CD4-positive, alpha-beta memory T cell (primary cell): ENCODE data around the gene OGFOD3. TPM values are rescaled to one million over a fixed set of nuclear protein-coding genes. Genes with fewer than 3 reads are reported as not detected.

ENCODE experiments used
- CTCF ChIA-PET: fragments of 350-600 bp; sonication (Branson Sonifier 250); formaldehyde crosslinking; loops from one replicate; lab custom pipeline; 2021; ENCODE audit warnings: inconsistent platforms; ENCODE audit not compliant: partially characterized antibody; lab: Charles Lee
- POLR2A ChIA-PET: fragments of 350-600 bp; sonication (Branson Sonifier 250); formaldehyde crosslinking; loops from one replicate; lab custom pipeline; 2021; ENCODE audit not compliant: partially characterized antibody; lab: Charles Lee
- DNase-seq, 5 donors: peaks; one replicate each; pipeline versions ENCODE4 v3.0.0 to v3.0.0-alpha.2; 2020 to 2022; ENCODE audit warnings: mixed read lengths in 1 of 5
- H3K27ac ChIP-seq: one replicate; pipeline ENCODE4 v1.7.0; 2013; ENCODE audit warnings: low read depth, low read length
- H3K27me3 ChIP-seq: 2 replicates; pipeline ENCODE4 v1.7.0; 2013; ENCODE audit warnings: mild to moderate bottlenecking, low read length, moderate library complexity; ENCODE audit not compliant: insufficient read depth
- H3K36me3 ChIP-seq: 2 replicates; pipeline ENCODE4 v1.7.0; 2013; ENCODE audit warnings: mild to moderate bottlenecking, low read length, moderate library complexity; ENCODE audit not compliant: insufficient read depth
- H3K4me1 ChIP-seq: 2 replicates; pipeline ENCODE4 v1.7.0; 2013; ENCODE audit warnings: mild to moderate bottlenecking, low read length, moderate library complexity; ENCODE audit not compliant: insufficient read depth
- H3K4me3 ChIP-seq, 2 donors: one replicate each; pipeline ENCODE4 v1.7.0; 2013; ENCODE audit warnings: low read length in 2 of 2, mild to moderate bottlenecking in 1 of 2
- H3K9me3 ChIP-seq, 2 donors: one replicate each; pipeline ENCODE4 v1.7.0; 2013; ENCODE audit warnings: low read length in 2 of 2, control low read depth in 1 of 2; ENCODE audit not compliant: control insufficient read depth in 1 of 2
- H3K27ac Mint-ChIP-seq, 7 donors: one replicate each; pipeline ENCODE4 v1.8.0; 2020 to 2021; ENCODE audit warnings: mixed read lengths in 7 of 7, mild to moderate bottlenecking in 6 of 7, inconsistent platforms in 3 of 7, moderate library complexity in 3 of 7
- H3K27me3 Mint-ChIP-seq, 2 donors: one replicate each; pipeline ENCODE4 v1.8.0; 2020 to 2021; ENCODE audit warnings: mixed read lengths in 2 of 2
- H3K36me3 Mint-ChIP-seq, 2 donors: one replicate each; pipeline ENCODE4 v1.8.0; 2020 to 2021; ENCODE audit warnings: mixed read lengths in 2 of 2, inconsistent platforms in 1 of 2, mild to moderate bottlenecking in 1 of 2
- H3K4me1 Mint-ChIP-seq, 4 donors: one replicate each; pipeline ENCODE4 v1.8.0; 2020 to 2021; ENCODE audit warnings: mixed read lengths in 4 of 4, mild to moderate bottlenecking in 1 of 4
- H3K4me3 Mint-ChIP-seq, 8 donors: one replicate each; pipeline ENCODE4 v1.8.0; 2020 to 2021; ENCODE audit warnings: mixed read lengths in 8 of 8, mild to moderate bottlenecking in 7 of 8, moderate library complexity in 6 of 8, inconsistent platforms in 3 of 8
- H3K9me3 Mint-ChIP-seq, 8 donors: one replicate each; pipeline ENCODE4 v1.8.0; 2020 to 2021; ENCODE audit warnings: mixed read lengths in 8 of 8, mild to moderate bottlenecking in 5 of 8, inconsistent platforms in 3 of 8, moderate library complexity in 1 of 8
- intact Hi-C: fragments of 100-400 bp; cut with micrococcal nuclease; formaldehyde crosslinking; loops from one replicate; pipeline ENCODE4 v1.15.1; 2023
- polyA plus RNA-seq, 2 donors: library from polyadenylated mRNA; unstranded; fragments of 300-500 nt; fragmentation: Illumina TruSeq; gene quantifications; one replicate each; pipeline ENCODE4 v1.2.3, GENCODE V29; 2021
- total RNA-seq, 2 experiments: library from RNA; stranded (reverse); gene quantifications; one replicate each; pipeline ENCODE4 v1.2.3, GENCODE V29; 2021

OGFOD3 gene
- total and polyA plus RNA-seq, 4 experiments from 2014 or later, result 23.4 to 36.1 (median 29.5) TPM

GRCh38 chr17:82419540-82419939 is 1.2 kb upstream of the OGFOD3 start:
- DNase-seq, result peak in 2 of 5 donors; percentile 17
- no peaks in the 10 kb centered on the region for H3K27me3 ChIP-seq
- peaks cover 28% of the 10 kb centered on the region for H3K4me1 ChIP-seq
- intact Hi-C loops, result loop anchor here (2.0 to 10.0 kb wide), 4 partner anchors 77 to 385 kb away; partner anchors contain the start of genes DCXR, FASN and RAC3
- Mint-ChIP-seq H3K4me3 (peak overlapping the region; percentile 82 to 90 (median 85)), H3K36me3 (peaks cover 16 to 24% of the 10 kb centered on the region in 2 donors), H3K4me1 (peaks cover 20 to 34% (median 26%) of the 10 kb centered on the region in 4 donors), H3K27me3 (no peaks in the 10 kb centered on the region), H3K9me3 (no peaks in the 10 kb centered on the region), H3K27ac (peak overlapping the region; percentile 75 to 91 (median 84))
- peaks cover 4% of the 10 kb centered on the region for H3K36me3 ChIP-seq
- ChIA-PET CTCF (interaction anchor here (1.1 to 1.8 kb wide), 3 partner anchors 10 to 37 kb away, joined by 3 to 4 read pairs (median 4); no protein-coding TSS in a partner anchor), POLR2A (interaction anchor here (0.7 to 2.3 kb wide), 13 partner anchors 15 to 146 kb away, joined by 3 to 18 read pairs (median 4); partner anchors contain the start of genes CSNK1D, FOXK2 and NARF)
- H3K27ac ChIP-seq, result peak overlapping the region; percentile 66
- H3K9me3 ChIP-seq, result no peaks in the 10 kb centered on the region
- peak overlapping the region; percentile 47 to 55 for H3K4me3 ChIP-seq

GRCh38 chr17:82416771-82417170 is 1.6 kb downstream of the OGFOD3 start:
- Mint-ChIP-seq H3K27me3 (no peaks in the 10 kb centered on the region), H3K4me1 (peaks cover 20 to 44% (median 26%) of the 10 kb centered on the region in 4 donors), H3K9me3 (no peaks in the 10 kb centered on the region), H3K36me3 (peaks cover 13 to 19% of the 10 kb centered on the region in 2 donors), H3K27ac (no peak overlapping the region), H3K4me3 (no peak overlapping the region)
- intact Hi-C loops, result loop anchor here (10.0 kb wide), 2 partner anchors 212 to 382 kb away; partner anchors contain the start of genes DCXR and RAC3
- Histone ChIP-seq H3K36me3 (peaks cover 4% of the 10 kb centered on the region), H3K27ac (no peak overlapping the region), H3K27me3 (no peaks in the 10 kb centered on the region), H3K4me1 (peaks cover 32% of the 10 kb centered on the region), H3K4me3 (no peak overlapping the region), H3K9me3 (no peaks in the 10 kb centered on the region)
- ChIA-PET CTCF (interaction anchor here (1.4 to 6.4 kb wide), 4 partner anchors 65 to 181 kb away, joined by 3 to 52 read pairs (median 4); no protein-coding TSS in a partner anchor), POLR2A (interaction anchor here (1.0 to 1.8 kb wide), 4 partner anchors 16 to 102 kb away, joined by 3 to 11 read pairs (median 4); partner anchors contain the start of gene NARF)
- DNase-seq, result no peak

- DNase-seq, result no peak
Observed at GRCh38 chr17:82416264-82416663, 2.1 kb downstream of the OGFOD3 start.

GRCh38 chr17:82415786-82416185 is 2.6 kb downstream of the OGFOD3 start:
- H3K4me3 ChIP-seq, result no peak overlapping the region
- H3K36me3 ChIP-seq, result no peaks in the 10 kb centered on the region
- POLR2A ChIA-PET, result interaction anchor here (1.0 kb wide), 1 partner anchor 34 kb away, joined by 4 read pairs; no protein-coding TSS in a partner anchor
- H3K27ac ChIP-seq, result no peak overlapping the region
- no peak overlapping the region for H3K4me3 Mint-ChIP-seq
- no peak for DNase-seq
- CTCF ChIA-PET, result interaction anchor here (0.6 to 6.4 kb wide), 3 partner anchors 18 to 135 kb away, joined by 3 to 52 read pairs (median 3); no protein-coding TSS in a partner anchor
- H3K27ac Mint-ChIP-seq, result peak overlapping the region in 1 of 7 donors; percentile 77
- peaks cover 32% of the 10 kb centered on the region for H3K4me1 ChIP-seq
- H3K4me1 Mint-ChIP-seq, result peaks cover 20 to 40% (median 26%) of the 10 kb centered on the region in 4 donors
- H3K9me3 ChIP-seq, result no peaks in the 10 kb centered on the region
- intact Hi-C loops, result loop anchor here (10.0 kb wide), 2 partner anchors 211 to 381 kb away; partner anchors contain the start of genes DCXR and RAC3
- H3K9me3 Mint-ChIP-seq, result no peaks in the 10 kb centered on the region
- peaks cover 12 to 13% of the 10 kb centered on the region in 2 donors for H3K36me3 Mint-ChIP-seq
- no peaks in the 10 kb centered on the region for H3K27me3 Mint-ChIP-seq
- no peaks in the 10 kb centered on the region for H3K27me3 ChIP-seq

More at GRCh38 chr17:82416264-82416663, 2.1 kb downstream of the OGFOD3 start:
- peaks cover 20 to 40% (median 26%) of the 10 kb centered on the region in 4 donors for H3K4me1 Mint-ChIP-seq
- Histone ChIP-seq H3K4me3 (no peak overlapping the region), H3K36me3 (peaks cover 3% of the 10 kb centered on the region), H3K4me1 (peaks cover 32% of the 10 kb centered on the region), H3K9me3 (no peaks in the 10 kb centered on the region), H3K27me3 (no peaks in the 10 kb centered on the region), H3K27ac (no peak overlapping the region)
- H3K36me3 Mint-ChIP-seq, result peaks cover 13 to 16% of the 10 kb centered on the region in 2 donors
- POLR2A ChIA-PET, result interaction anchor here (1.0 to 1.8 kb wide), 3 partner anchors 33 to 103 kb away, joined by 4 to 11 read pairs (median 4); partner anchors contain the start of gene NARF
- intact Hi-C loops, result loop anchor here (10.0 kb wide), 2 partner anchors 211 to 381 kb away; partner anchors contain the start of genes DCXR and RAC3
- H3K27me3 Mint-ChIP-seq, result no peaks in the 10 kb centered on the region
- CTCF ChIA-PET, result interaction anchor here (0.6 to 6.4 kb wide), 5 partner anchors 18 to 180 kb away, joined by 3 to 52 read pairs (median 4); no protein-coding TSS in a partner anchor
- H3K9me3 Mint-ChIP-seq, result no peaks in the 10 kb centered on the region
- H3K27ac Mint-ChIP-seq, result peak overlapping the region in 1 of 7 donors; percentile 68
- no peak overlapping the region for H3K4me3 Mint-ChIP-seq

GRCh38 chr17:82415336-82415735 is 3.0 kb downstream of the OGFOD3 start:
- no peaks in the 10 kb centered on the region for H3K27me3 Mint-ChIP-seq
- Histone ChIP-seq H3K4me1 (peaks cover 31% of the 10 kb centered on the region), H3K27ac (no peak overlapping the region), H3K4me3 (no peak overlapping the region), H3K27me3 (no peaks in the 10 kb centered on the region), H3K9me3 (no peaks in the 10 kb centered on the region), H3K36me3 (no peaks in the 10 kb centered on the region)
- H3K4me1 Mint-ChIP-seq, result peaks cover 20 to 40% (median 26%) of the 10 kb centered on the region in 4 donors
- POLR2A ChIA-PET, result interaction anchor here (0.6 to 1.4 kb wide), 2 partner anchors 160 to 392 kb away, joined by 3 read pairs; partner anchors contain the start of genes CENPX and LRRC45
- intact Hi-C loops, result loop anchor here (10.0 kb wide), 2 partner anchors 211 to 381 kb away; partner anchors contain the start of genes DCXR and RAC3
- H3K27ac Mint-ChIP-seq, result peak overlapping the region in 1 of 7 donors; percentile 77
- no peak for DNase-seq
- CTCF ChIA-PET, result interaction anchor here (0.8 to 6.4 kb wide), 3 partner anchors 64 to 178 kb away, joined by 3 to 52 read pairs (median 5); no protein-coding TSS in a partner anchor
- H3K9me3 Mint-ChIP-seq, result no peaks in the 10 kb centered on the region
- peaks cover 12 to 13% of the 10 kb centered on the region in 2 donors for H3K36me3 Mint-ChIP-seq
- H3K4me3 Mint-ChIP-seq, result peak overlapping the region in 2 of 8 donors; percentile 15 to 26

- no peak overlapping the region for H3K4me3 ChIP-seq
- intact Hi-C loops, result loop anchor here (1.0 to 10.0 kb wide), 5 partner anchors 63 to 380 kb away; partner anchors contain the start of genes DCXR and RAC3
- ChIA-PET CTCF (interaction anchor here (0.8 to 6.4 kb wide), 5 partner anchors 20 to 177 kb away, joined by 3 to 52 read pairs (median 5); no protein-coding TSS in a partner anchor), POLR2A (interaction anchor here (0.6 to 1.4 kb wide), 2 partner anchors 159 to 391 kb away, joined by 3 read pairs; partner anchors contain the start of genes CENPX and LRRC45)
- Mint-ChIP-seq H3K9me3 (no peaks in the 10 kb centered on the region), H3K27me3 (no peaks in the 10 kb centered on the region), H3K4me1 (peaks cover 17 to 33% (median 22%) of the 10 kb centered on the region in 4 donors), H3K4me3 (peak overlapping the region in 2 of 8 donors; percentile 51 to 62), H3K36me3 (peaks cover 7 to 8% of the 10 kb centered on the region in 2 donors), H3K27ac (peak overlapping the region in 4 of 7 donors; percentile 3 to 66 (median 40))
- H3K27ac ChIP-seq, result no peak overlapping the region
- H3K9me3 ChIP-seq, result no peaks in the 10 kb centered on the region
- H3K4me1 ChIP-seq, result peaks cover 25% of the 10 kb centered on the region
- peak; percentile 71 to 73 (median 72) for DNase-seq
- H3K27me3 ChIP-seq, result no peaks in the 10 kb centered on the region
- H3K36me3 ChIP-seq, result no peaks in the 10 kb centered on the region
Observed at GRCh38 chr17:82414548-82415281, 3.7 kb downstream of the OGFOD3 start.
